ENCODE data around the gene BORCS5.

GRCh38 chr12:12384571-12385340 is 27.9 kb downstream of the BORCS5 start:
- TF ChIP-seq ZNF274 (IDR thresholded peaks at IDR 0.05; ENCODE audit: low read depth, low read length) (no peak), SUZ12 (IDR thresholded peaks at IDR 0.05; ENCODE audit: extremely low read depth, insufficient read depth, insufficient read length) (no peak), YY1 (IDR thresholded peaks at IDR 0.05; ENCODE audit: insufficient read depth, insufficient read length) (no peak)

All from NT2/D1 (cell line).